H1 (cell line): ENCODE measurements around the gene PRR19. TPM values are rescaled to one million over a fixed set of nuclear protein-coding genes. Genes with fewer than 3 reads are reported as not detected.

Experiments used
- CTCF ChIA-PET: fragments of 300-600 bp; sonication (Branson Sonifier 250); formaldehyde crosslinking; loops from one replicate; lab custom pipeline; 2021; ENCODE audit not compliant: partially characterized antibody; lab: Charles Lee
- POLR2A ChIA-PET: fragments of 300-600 bp; sonication (Branson Sonifier 250); formaldehyde crosslinking; loops from one replicate; lab custom pipeline; 2021; ENCODE audit warnings: inconsistent platforms; ENCODE audit not compliant: partially characterized antibody; lab: Charles Lee
- DNase-seq, 2 experiments: peaks; one replicate each; pipeline versions ENCODE4 v3.0.0 to v3.0.0-alpha.2; 2010 to 2022; ENCODE audit warnings: low spot score in 2 of 2, low read depth in 1 of 2, mixed read lengths in 1 of 2
- FAIRE-seq: peaks from 2 replicates; lab custom pipeline; 2011; peaks lifted over from hg19 to GRCh38; lab: Jason Lieb, UNC
- H2AFZ ChIP-seq: 2 replicates; pipeline ENCODE4 v1.8.1; 2012; ENCODE audit warnings: low read length, inconsistent platforms
- H2AK5ac ChIP-seq: 2 replicates; pipeline ENCODE4 v1.6.1; 2013; ENCODE audit warnings: low read depth, low read length
- H2BK120ac ChIP-seq: replicated peaks from 2 replicates; pipeline ENCODE3; 2013; ENCODE audit warnings: low read depth, low read length, inconsistent platforms
- H2BK12ac ChIP-seq: 2 replicates; pipeline ENCODE4 v1.6.1; 2013; ENCODE audit warnings: low read depth, low read length
- H2BK15ac ChIP-seq: 2 replicates; pipeline ENCODE4 v1.6.1; 2013; ENCODE audit warnings: low read length
- H2BK20ac ChIP-seq: 2 replicates; pipeline ENCODE4 v1.6.1; 2013; ENCODE audit warnings: low read length
- H2BK5ac ChIP-seq: 2 replicates; pipeline ENCODE4 v1.6.1; 2013; ENCODE audit warnings: low read depth, low read length
- H3K14ac ChIP-seq: 2 replicates; pipeline ENCODE4 v1.6.1; 2013; ENCODE audit warnings: inconsistent platforms; ENCODE audit not compliant: insufficient read length
- H3K18ac ChIP-seq: 2 replicates; pipeline ENCODE4 v1.6.1; 2013; ENCODE audit warnings: low read length; ENCODE audit errors: extremely low read depth
- H3K23ac ChIP-seq: 2 replicates; pipeline ENCODE4 v1.6.1; 2013; ENCODE audit warnings: inconsistent platforms; ENCODE audit not compliant: insufficient read length
- H3K23me2 ChIP-seq: 2 replicates; pipeline ENCODE4 v1.6.1; 2013; ENCODE audit warnings: low read depth, low read length
- H3K27ac ChIP-seq: 2 replicates; pipeline ENCODE4 v1.6.1; 2011; ENCODE audit warnings: low read depth, low read length, inconsistent platforms
- H3K27me3 ChIP-seq, 4 experiments: replicated peaks in 1 of 4; 1 replicate in 1 of 4; 2 replicates in 3 of 4; pipeline versions ENCODE4 v1.6.1 to v1.8.1; 2011 to 2013; ENCODE audit warnings: low read length in 3 of 4, mild to moderate bottlenecking in 3 of 4, inconsistent platforms in 2 of 4, mixed read lengths in 2 of 4, moderate library complexity in 1 of 4; ENCODE audit not compliant: control insufficient read depth in 3 of 4, insufficient read depth in 3 of 4; ENCODE audit errors: extremely low read depth in 1 of 4
- H3K36me3 ChIP-seq, 4 experiments: 2 replicates each; pipeline versions ENCODE4 v1.6.1 to v1.8.1; 2011 to 2013; ENCODE audit warnings: mild to moderate bottlenecking in 4 of 4, low read length in 3 of 4, moderate library complexity in 2 of 4, control low read depth in 1 of 4, inconsistent platforms in 1 of 4; ENCODE audit not compliant: insufficient read depth in 4 of 4, control insufficient read depth in 2 of 4
- H3K4ac ChIP-seq: replicated peaks from 2 replicates; pipeline ENCODE3; 2013; ENCODE audit warnings: low read length, low read depth, mixed read lengths, inconsistent platforms; ENCODE audit not compliant: insufficient read length
- H3K4me1 ChIP-seq, 4 experiments: replicated peaks in 1 of 4; 1 replicate in 1 of 4; 2 replicates in 3 of 4; pipeline versions ENCODE4 v1.6.1 to v1.8.1; 2011 to 2013; ENCODE audit warnings: low read length in 3 of 4, inconsistent platforms in 2 of 4, mixed read lengths in 1 of 4; ENCODE audit not compliant: insufficient read depth in 4 of 4, control insufficient read depth in 3 of 4
- H3K4me2 ChIP-seq, 2 experiments: 2 replicates each; pipeline versions ENCODE4 v1.6.1 to v1.8.1; 2011 to 2013; ENCODE audit warnings: low read depth in 2 of 2, low read length in 2 of 2, control low read depth in 1 of 2, inconsistent platforms in 1 of 2, mild to moderate bottlenecking in 1 of 2; ENCODE audit not compliant: insufficient read depth in 1 of 2
- H3K4me3 ChIP-seq, 4 experiments: fragments of 200-600, 300-600 bp in 1 of 4; sonication (generic), shearing (Covaris generic), sonication (Bioruptor Twin) in 1 of 4; 2 replicates each; pipeline versions ENCODE4 v1.5.1 to v1.8.1; 2011 to 2016; ENCODE audit warnings: low read length in 4 of 4, low read depth in 3 of 4, control low read depth in 2 of 4, inconsistent platforms in 2 of 4, mild to moderate bottlenecking in 2 of 4, mixed read lengths in 1 of 4, moderate library complexity in 1 of 4; ENCODE audit not compliant: insufficient read depth in 2 of 4; ENCODE audit errors: extremely low read depth in 1 of 4
- H3K56ac ChIP-seq: replicated peaks from 2 replicates; pipeline ENCODE3; 2013; ENCODE audit warnings: low read depth, mild to moderate bottlenecking, mixed read lengths, low read length, inconsistent platforms; ENCODE audit not compliant: insufficient read length
- H3K79me1 ChIP-seq: 2 replicates; pipeline ENCODE4 v1.6.1; 2013; ENCODE audit warnings: low read depth, low read length, control low read depth
- H3K79me2 ChIP-seq, 2 experiments: 2 replicates each; pipeline versions ENCODE4 v1.6.1 to v1.8.1; 2012 to 2013; ENCODE audit warnings: low read length in 2 of 2, mild to moderate bottlenecking in 2 of 2, inconsistent platforms in 1 of 2; ENCODE audit not compliant: insufficient read depth in 2 of 2, control insufficient read depth in 1 of 2
- H3K9ac ChIP-seq, 4 experiments: replicated peaks in 1 of 4; 1 replicate in 1 of 4; 2 replicates in 3 of 4; pipeline versions ENCODE4 v1.6.1 to v1.8.1; 2011 to 2013; ENCODE audit warnings: low read depth in 3 of 4, low read length in 3 of 4, control low read depth in 2 of 4, mild to moderate bottlenecking in 2 of 4, moderate library complexity in 2 of 4, inconsistent platforms in 1 of 4; ENCODE audit errors: extremely low read depth in 1 of 4
- H3K9me3 ChIP-seq, 2 experiments: 2 replicates each; pipeline versions ENCODE4 v1.6.1 to v1.8.1; 2012 to 2013; ENCODE audit warnings: mild to moderate bottlenecking in 2 of 2, moderate library complexity in 2 of 2, control low read depth in 1 of 2, inconsistent platforms in 1 of 2, low read depth in 1 of 2, low read length in 1 of 2, mixed read lengths in 1 of 2; ENCODE audit not compliant: insufficient read depth in 2 of 2
- H4K20me1 ChIP-seq, 2 experiments: replicated peaks in 1 of 2; 2 replicates each; pipeline versions ENCODE3 to v1.8.1; 2011 to 2013; ENCODE audit warnings: inconsistent platforms in 2 of 2, low read length in 2 of 2, mild to moderate bottlenecking in 1 of 2; ENCODE audit not compliant: insufficient read depth in 2 of 2, control insufficient read depth in 1 of 2
- H4K5ac ChIP-seq: 2 replicates; pipeline ENCODE4 v1.6.1; 2013; ENCODE audit warnings: low read length, low read depth, mixed read lengths, inconsistent platforms; ENCODE audit not compliant: insufficient read length
- H4K8ac ChIP-seq: 2 replicates; pipeline ENCODE4 v1.8.0; 2013; ENCODE audit warnings: mild to moderate bottlenecking, moderate library complexity, low read length, inconsistent platforms; ENCODE audit not compliant: insufficient read depth; ENCODE audit errors: extremely low read depth
- H4K91ac ChIP-seq: replicated peaks from 2 replicates; pipeline ENCODE3; 2013; ENCODE audit warnings: low read length, mixed read lengths, inconsistent platforms; ENCODE audit not compliant: insufficient read length
- E2F6 ChIP-seq: IDR thresholded peaks from 2 replicates; pipeline ENCODE4 v1.6.1; 2012; ENCODE audit warnings: inconsistent platforms
- JUN ChIP-seq: IDR thresholded peaks from 2 replicates; pipeline ENCODE4 v1.6.1; 2011; ENCODE audit warnings: low read depth, mild to moderate bottlenecking, improper control_type of control experiment, low read length
- KDM5A ChIP-seq: fragments of 200-600 bp; IDR thresholded peaks from 2 replicates; pipeline ENCODE4 v1.7.1; 2012; ENCODE audit warnings: mild to moderate bottlenecking, low read length, inconsistent platforms, mixed read lengths
- RNF2 ChIP-seq: fragments of 200-900, 300-1000 bp; sonication (generic); IDR thresholded peaks from 2 replicates; pipeline ENCODE4 v1.7.1; 2016; ENCODE audit warnings: borderline replicate concordance, low read depth, mild to moderate bottlenecking, antibody characterized with exemption, low read length; ENCODE audit not compliant: poor library complexity, severe bottlenecking; ENCODE audit errors: missing control alignments
- WGBS, 2 experiments: shearing (Covaris generic) in 1 of 2; methylation state at CpG; one replicate each; pipeline versions ENCODE4 v1.1.6 to v1.1.7; 2013 to 2015; ENCODE audit warnings: low lambda C conversion rate in 2 of 2, mixed read lengths in 2 of 2, inconsistent platforms in 1 of 2, low coverage in 1 of 2, missing lambda C conversion rate in 1 of 2; ENCODE audit not compliant: insufficient replicate concordance in 2 of 2, insufficient coverage in 1 of 2, insufficient read length in 1 of 2; ENCODE audit errors: extremely low coverage in 1 of 2, missing lambda C conversion rate in 1 of 2; 5-methylcytosine and 5-hydroxymethylcytosine counted together
- polyA plus RNA-seq, 7 experiments: library from polyadenylated mRNA; depleted of rRNA in 3 of 7; stranded (reverse) in 5 of 7; unstranded in 2 of 7; fragments of >200 nt in 5 of 7; fragments of 200-250 nt in 2 of 7; gene quantifications; 1 replicate in 5 of 7; 2 replicates in 1 of 7; 4 replicates in 1 of 7; pipeline versions ENCODE4 v1.2.1 to v1.2.3, GENCODE V29; 2011 to 2013; ENCODE audit warnings: missing spikeins in 2 of 7, mixed read lengths in 2 of 7
- total RNA-seq: library from RNA; stranded (reverse); fragmentation: NEBNext Ultra II Directional; extraction: Animal tissue kit (Norgen Biotek cat#: 25700); gene quantifications from 2 replicates; pipeline ENCODE4 v1.2.1, GENCODE V29; 2021

PRR19 gene
- total and polyA plus RNA-seq, 2 of the 8 experiments (the other 6 are each of a cell fraction or from before 2014, with no cell fraction given): 7.2 to 7.5 TPM

DNA sequence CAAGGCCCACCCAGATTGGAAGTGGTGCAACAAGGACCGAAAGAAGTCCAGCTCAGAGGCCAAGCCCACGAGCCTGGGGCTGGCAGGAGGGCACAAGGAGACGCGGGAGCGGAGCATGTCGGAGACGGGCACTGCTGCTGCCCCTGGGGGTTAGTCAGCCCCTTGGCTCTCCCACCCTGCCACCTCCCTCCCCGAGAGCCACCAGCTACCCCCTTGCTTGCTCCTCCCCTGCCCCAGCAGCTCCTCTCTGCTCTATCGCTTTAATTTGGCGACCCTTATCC is 14.2 kb upstream of the PRR19 start:
- no peak overlapping the region for H3K14ac ChIP-seq
- POLR2A ChIA-PET: interaction anchor here (0.6 to 4.3 kb wide), 4 partner anchors 7 to 1491 kb away, joined by 3 to 20 read pairs (median 14); no protein-coding TSS in a partner anchor
- peaks cover 3 to 20% of the 10 kb centered on the region in 2 experiments for H4K20me1 ChIP-seq
- H3K27ac ChIP-seq: no peak overlapping the region
- no peak overlapping the region for H2AFZ ChIP-seq
- H4K5ac ChIP-seq: no peak overlapping the region
- no peak overlapping the region for H3K18ac ChIP-seq
- peaks cover 15% of the 10 kb centered on the region for H3K23me2 ChIP-seq
- no peak overlapping the region for H3K9ac ChIP-seq
- H2AK5ac ChIP-seq: no peak overlapping the region
- FAIRE-seq (no peak), DNase-seq (no peak)
- H3K56ac ChIP-seq: no peak overlapping the region
- no peak overlapping the region for H3K4me3 ChIP-seq
- H2BK120ac ChIP-seq: no peak overlapping the region
- no peak overlapping the region for H4K91ac ChIP-seq
- TF ChIP-seq RNF2: no peak
- TF ChIP-seq JUN: no peak
- TF ChIP-seq E2F6: no peak
- TF ChIP-seq KDM5A: no peak
- H3K79me2 ChIP-seq: peaks cover 0 to 22% of the 10 kb centered on the region in 2 experiments; a peak in 2 of 4 replicates
- H4K8ac ChIP-seq: no peak overlapping the region
- no peaks in the 10 kb centered on the region for H3K27me3 ChIP-seq
- H2BK20ac ChIP-seq: no peak overlapping the region
- peaks cover 0 to 20% (median 16%) of the 10 kb centered on the region in 4 experiments; a peak in 6 of 7 replicates for H3K4me1 ChIP-seq
- no peak overlapping the region; the same call in 1 of the 2 replicates for H2BK5ac ChIP-seq
- H3K36me3 ChIP-seq: peaks cover 13 to 46% (median 41%) of the 10 kb centered on the region in 4 experiments; a peak in 7 of 8 replicates
- H3K9me3 ChIP-seq: no peaks in the 10 kb centered on the region
- CTCF ChIA-PET: interaction anchor here (6.6 to 10.6 kb wide), 2 partner anchors 9 to 40 kb away, joined by 41 to 155 read pairs; partner anchors contain the start of gene GSK3A
- 100% methylated on average over 4 of the region's 10 CpGs; no CpG with 5 or more reads in 1 of the 2 experiments for WGBS, 2 experiments
- peaks cover 26% of the 10 kb centered on the region for H3K79me1 ChIP-seq
- no peak overlapping the region for H3K4me2 ChIP-seq
- no peak overlapping the region for H2BK15ac ChIP-seq
- H3K23ac ChIP-seq: no peak overlapping the region
- no peak overlapping the region for H3K4ac ChIP-seq
- no peak overlapping the region for H2BK12ac ChIP-seq
